HEK293 (cell line): ENCODE measurements around the gene FHIT.

Source experiments
- CTCF ChIA-PET: fragments of 350-600 bp; formaldehyde crosslinking; extraction: SDS; loops from one replicate; lab custom pipeline; 2021; ENCODE audit warnings: antibody characterized with exemption; lab: Yijun Ruan, JAX
- POLR2A ChIA-PET: fragments of 300-600 bp; formaldehyde crosslinking; extraction: SDS; loops from one replicate; lab custom pipeline; 2020; ENCODE audit warnings: antibody characterized with exemption, inconsistent platforms; lab: Yijun Ruan, JAX
- H3K27ac ChIP-seq: fragments of 200-500 bp; sonication (Bioruptor generic); 2 replicates; pipeline ENCODE4 v1.5.1; 2014; ENCODE audit warnings: low read depth, low read length, control low read depth, inconsistent platforms; ENCODE audit errors: extremely low read depth
- H3K36me3 ChIP-seq, 2 experiments: fragments of 200-500 bp in 1 of 2; sonication (Bioruptor generic) in 1 of 2; 1 replicate in 1 of 2; 2 replicates in 1 of 2; pipeline ENCODE4 v1.5.1; 2014 to 2017; ENCODE audit warnings: inconsistent platforms in 2 of 2, low read length in 2 of 2; ENCODE audit not compliant: control insufficient read depth in 2 of 2, insufficient read depth in 1 of 2
- H3K4me1 ChIP-seq: fragments of 200-500 bp; sonication (Bioruptor generic); 2 replicates; pipeline ENCODE4 v1.5.1; 2014; ENCODE audit warnings: mild to moderate bottlenecking, low read length, inconsistent platforms; ENCODE audit not compliant: control insufficient read depth, insufficient read depth
- H3K4me3 ChIP-seq: 2 replicates; pipeline ENCODE4 v1.5.1; 2011; ENCODE audit warnings: low read depth, mild to moderate bottlenecking, control low read depth, low read length, moderate library complexity
- H3K9me3 ChIP-seq: fragments of 200-500 bp; sonication (Bioruptor generic); 2 replicates; pipeline ENCODE4 v1.5.1; 2014; ENCODE audit warnings: low read depth, low read length, inconsistent platforms; ENCODE audit not compliant: control insufficient read depth, insufficient read depth
- PRDM4 ChIP-seq: fragments of 450-650 bp; formaldehyde crosslinking; IDR thresholded peaks from 2 replicates; pipeline ENCODE4 v1.5.1; 2017; ENCODE audit warnings: missing biosample characterization, missing genetic modification characterization
- REPIN1 ChIP-seq: fragments of 450-650 bp; formaldehyde crosslinking; IDR thresholded peaks from 2 replicates; pipeline ENCODE4 v1.5.1; 2017; ENCODE audit warnings: missing biosample characterization, missing genetic modification characterization, low read depth
- TCF7L2 ChIP-seq: IDR thresholded peaks from 2 replicates; pipeline ENCODE4 v1.6.1; 2011; ENCODE audit warnings: low read depth, mild to moderate bottlenecking, inconsistent platforms, low read length, moderate library complexity, borderline replicate concordance
- ZBTB10 ChIP-seq: fragments of 450-650 bp; formaldehyde crosslinking; IDR thresholded peaks from 2 replicates; pipeline ENCODE4 v1.5.1; 2016; ENCODE audit warnings: missing biosample characterization, missing genetic modification characterization
- ZNF138 ChIP-seq: fragments of 450-650 bp; formaldehyde crosslinking; IDR thresholded peaks from 2 replicates; pipeline ENCODE4 v1.5.1; 2016; ENCODE audit warnings: missing biosample characterization, missing genetic modification characterization, borderline replicate concordance
- ZNF221 ChIP-seq: fragments of 450-650 bp; formaldehyde crosslinking; IDR thresholded peaks from 2 replicates; pipeline ENCODE4 v1.5.1; 2017; ENCODE audit warnings: missing biosample characterization, missing genetic modification characterization, borderline replicate concordance
- ZNF23 ChIP-seq: fragments of 450-650 bp; formaldehyde crosslinking; IDR thresholded peaks from 2 replicates; pipeline ENCODE4 v1.5.1; 2016; ENCODE audit warnings: missing biosample characterization, missing genetic modification characterization, borderline replicate concordance
- ZNF311 ChIP-seq: fragments of 450-650 bp; formaldehyde crosslinking; IDR thresholded peaks from 2 replicates; pipeline ENCODE4 v1.5.1; 2017; ENCODE audit warnings: missing biosample characterization, missing genetic modification characterization, borderline replicate concordance
- ZNF548 ChIP-seq: fragments of 450-650 bp; formaldehyde crosslinking; IDR thresholded peaks from 2 replicates; pipeline ENCODE4 v1.5.1; 2016; ENCODE audit warnings: missing biosample characterization, missing genetic modification characterization
- ZNF549 ChIP-seq: fragments of 450-650 bp; IDR thresholded peaks from 2 replicates; pipeline ENCODE4 v1.5.1; 2018; ENCODE audit warnings: missing biosample characterization, missing genetic modification characterization, mild to moderate bottlenecking, inconsistent platforms, moderate library complexity
- ZNF571 ChIP-seq: fragments of 450-650 bp; formaldehyde crosslinking; IDR thresholded peaks from 2 replicates; pipeline ENCODE4 v1.5.0; 2017; ENCODE audit warnings: missing biosample characterization, missing genetic modification characterization
- ZNF610 ChIP-seq: fragments of 450-650 bp; formaldehyde crosslinking; IDR thresholded peaks from 2 replicates; pipeline ENCODE4 v1.5.1; 2016; ENCODE audit warnings: missing biosample characterization, missing genetic modification characterization, borderline replicate concordance
- ZNF654 ChIP-seq: fragments of 450-650 bp; formaldehyde crosslinking; IDR thresholded peaks from 2 replicates; pipeline ENCODE4 v1.5.1; 2016; ENCODE audit warnings: low read depth, missing biosample characterization, missing genetic modification characterization
- ZNF785 ChIP-seq: fragments of 450-650 bp; formaldehyde crosslinking; IDR thresholded peaks from 2 replicates; pipeline ENCODE4 v1.5.1; 2016; ENCODE audit warnings: missing biosample characterization, missing genetic modification characterization
- TF ChIP-seq, protein P1 (sequence below): fragments of 450-650 bp; formaldehyde crosslinking; IDR thresholded peaks from 2 replicates; pipeline ENCODE4 v1.5.1; 2016; ENCODE audit warnings: missing biosample characterization, missing genetic modification characterization, borderline replicate concordance
- TF ChIP-seq, protein P2 (sequence below): fragments of 450-650 bp; formaldehyde crosslinking; IDR thresholded peaks from 2 replicates; pipeline ENCODE4 v1.5.1; 2016; ENCODE audit warnings: missing biosample characterization, missing genetic modification characterization
- TF ChIP-seq, protein P3 (sequence below): fragments of 450-650 bp; formaldehyde crosslinking; IDR thresholded peaks from 2 replicates; pipeline ENCODE4 v1.5.1; 2016; ENCODE audit warnings: missing biosample characterization, missing genetic modification characterization

FHIT gene

GRCh38 chr3:60650171-60650570 lies 601.1 kb downstream of the FHIT start:
- ChIA-PET CTCF (no interaction called here), POLR2A (no interaction called here)
- no peak for TF ChIP-seq ZNF571
- TF ChIP-seq, protein P1, sequence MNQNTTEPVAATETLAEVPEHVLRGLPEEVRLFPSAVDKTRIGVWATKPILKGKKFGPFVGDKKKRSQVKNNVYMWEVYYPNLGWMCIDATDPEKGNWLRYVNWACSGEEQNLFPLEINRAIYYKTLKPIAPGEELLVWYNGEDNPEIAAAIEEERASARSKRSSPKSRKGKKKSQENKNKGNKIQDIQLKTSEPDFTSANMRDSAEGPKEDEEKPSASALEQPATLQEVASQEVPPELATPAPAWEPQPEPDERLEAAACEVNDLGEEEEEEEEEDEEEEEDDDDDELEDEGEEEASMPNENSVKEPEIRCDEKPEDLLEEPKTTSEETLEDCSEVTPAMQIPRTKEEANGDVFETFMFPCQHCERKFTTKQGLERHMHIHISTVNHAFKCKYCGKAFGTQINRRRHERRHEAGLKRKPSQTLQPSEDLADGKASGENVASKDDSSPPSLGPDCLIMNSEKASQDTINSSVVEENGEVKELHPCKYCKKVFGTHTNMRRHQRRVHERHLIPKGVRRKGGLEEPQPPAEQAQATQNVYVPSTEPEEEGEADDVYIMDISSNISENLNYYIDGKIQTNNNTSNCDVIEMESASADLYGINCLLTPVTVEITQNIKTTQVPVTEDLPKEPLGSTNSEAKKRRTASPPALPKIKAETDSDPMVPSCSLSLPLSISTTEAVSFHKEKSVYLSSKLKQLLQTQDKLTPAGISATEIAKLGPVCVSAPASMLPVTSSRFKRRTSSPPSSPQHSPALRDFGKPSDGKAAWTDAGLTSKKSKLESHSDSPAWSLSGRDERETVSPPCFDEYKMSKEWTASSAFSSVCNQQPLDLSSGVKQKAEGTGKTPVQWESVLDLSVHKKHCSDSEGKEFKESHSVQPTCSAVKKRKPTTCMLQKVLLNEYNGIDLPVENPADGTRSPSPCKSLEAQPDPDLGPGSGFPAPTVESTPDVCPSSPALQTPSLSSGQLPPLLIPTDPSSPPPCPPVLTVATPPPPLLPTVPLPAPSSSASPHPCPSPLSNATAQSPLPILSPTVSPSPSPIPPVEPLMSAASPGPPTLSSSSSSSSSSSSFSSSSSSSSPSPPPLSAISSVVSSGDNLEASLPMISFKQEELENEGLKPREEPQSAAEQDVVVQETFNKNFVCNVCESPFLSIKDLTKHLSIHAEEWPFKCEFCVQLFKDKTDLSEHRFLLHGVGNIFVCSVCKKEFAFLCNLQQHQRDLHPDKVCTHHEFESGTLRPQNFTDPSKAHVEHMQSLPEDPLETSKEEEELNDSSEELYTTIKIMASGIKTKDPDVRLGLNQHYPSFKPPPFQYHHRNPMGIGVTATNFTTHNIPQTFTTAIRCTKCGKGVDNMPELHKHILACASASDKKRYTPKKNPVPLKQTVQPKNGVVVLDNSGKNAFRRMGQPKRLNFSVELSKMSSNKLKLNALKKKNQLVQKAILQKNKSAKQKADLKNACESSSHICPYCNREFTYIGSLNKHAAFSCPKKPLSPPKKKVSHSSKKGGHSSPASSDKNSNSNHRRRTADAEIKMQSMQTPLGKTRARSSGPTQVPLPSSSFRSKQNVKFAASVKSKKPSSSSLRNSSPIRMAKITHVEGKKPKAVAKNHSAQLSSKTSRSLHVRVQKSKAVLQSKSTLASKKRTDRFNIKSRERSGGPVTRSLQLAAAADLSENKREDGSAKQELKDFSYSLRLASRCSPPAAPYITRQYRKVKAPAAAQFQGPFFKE (tag by site-specific recombination), result no peak
- Histone ChIP-seq H3K4me3 (no peak overlapping the region), H3K9me3 (no peaks in the 10 kb centered on the region), H3K27ac (no peak overlapping the region), H3K36me3 (no peaks in the 10 kb centered on the region), H3K4me1 (no peaks in the 10 kb centered on the region)

DNA sequence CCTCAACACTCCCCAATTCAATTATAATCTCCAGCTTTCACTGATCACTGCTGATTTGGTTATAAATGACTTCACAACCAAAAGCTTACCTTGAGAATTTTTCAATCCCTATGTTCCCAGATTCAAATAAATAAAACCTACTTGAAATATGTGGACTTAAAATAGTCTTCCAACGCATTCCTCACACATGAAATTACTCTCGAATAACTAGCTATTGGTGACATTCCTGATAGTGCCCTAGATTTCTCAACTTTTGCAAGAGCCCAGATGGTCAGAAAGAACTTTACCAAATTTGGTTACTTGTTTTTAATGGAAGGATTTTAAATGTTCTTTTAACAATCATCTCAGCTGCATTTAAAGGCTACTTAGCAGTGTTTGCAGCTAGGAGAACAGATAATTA lies 605.5 kb downstream of the FHIT start:
- no peak overlapping the region for H3K27ac ChIP-seq
- POLR2A ChIA-PET, result no interaction called here
- no peaks in the 10 kb centered on the region for H3K36me3 ChIP-seq
- no peak overlapping the region for H3K4me3 ChIP-seq
- TF ChIP-seq ZNF311 (tag by site-specific recombination) (no peak), ZNF23 (no peak), ZNF785 (tag by site-specific recombination) (no peak), ZNF221 (tag by site-specific recombination) (no peak), ZNF548 (tag by site-specific recombination) (no peak), TCF7L2 (no peak), ZNF549 (no peak), ZNF138 (tag by site-specific recombination) (no peak), ZNF610 (tag by site-specific recombination) (no peak), ZNF654 (tag by site-specific recombination) (no peak), REPIN1 (no peak), ZBTB10 (tag by site-specific recombination) (no peak), PRDM4 (tag by site-specific recombination) (no peak)
- TF ChIP-seq, protein P2, sequence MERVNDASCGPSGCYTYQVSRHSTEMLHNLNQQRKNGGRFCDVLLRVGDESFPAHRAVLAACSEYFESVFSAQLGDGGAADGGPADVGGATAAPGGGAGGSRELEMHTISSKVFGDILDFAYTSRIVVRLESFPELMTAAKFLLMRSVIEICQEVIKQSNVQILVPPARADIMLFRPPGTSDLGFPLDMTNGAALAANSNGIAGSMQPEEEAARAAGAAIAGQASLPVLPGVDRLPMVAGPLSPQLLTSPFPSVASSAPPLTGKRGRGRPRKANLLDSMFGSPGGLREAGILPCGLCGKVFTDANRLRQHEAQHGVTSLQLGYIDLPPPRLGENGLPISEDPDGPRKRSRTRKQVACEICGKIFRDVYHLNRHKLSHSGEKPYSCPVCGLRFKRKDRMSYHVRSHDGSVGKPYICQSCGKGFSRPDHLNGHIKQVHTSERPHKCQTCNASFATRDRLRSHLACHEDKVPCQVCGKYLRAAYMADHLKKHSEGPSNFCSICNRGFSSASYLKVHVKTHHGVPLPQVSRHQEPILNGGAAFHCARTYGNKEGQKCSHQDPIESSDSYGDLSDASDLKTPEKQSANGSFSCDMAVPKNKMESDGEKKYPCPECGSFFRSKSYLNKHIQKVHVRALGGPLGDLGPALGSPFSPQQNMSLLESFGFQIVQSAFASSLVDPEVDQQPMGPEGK, result no peak
- TF ChIP-seq, protein P3, sequence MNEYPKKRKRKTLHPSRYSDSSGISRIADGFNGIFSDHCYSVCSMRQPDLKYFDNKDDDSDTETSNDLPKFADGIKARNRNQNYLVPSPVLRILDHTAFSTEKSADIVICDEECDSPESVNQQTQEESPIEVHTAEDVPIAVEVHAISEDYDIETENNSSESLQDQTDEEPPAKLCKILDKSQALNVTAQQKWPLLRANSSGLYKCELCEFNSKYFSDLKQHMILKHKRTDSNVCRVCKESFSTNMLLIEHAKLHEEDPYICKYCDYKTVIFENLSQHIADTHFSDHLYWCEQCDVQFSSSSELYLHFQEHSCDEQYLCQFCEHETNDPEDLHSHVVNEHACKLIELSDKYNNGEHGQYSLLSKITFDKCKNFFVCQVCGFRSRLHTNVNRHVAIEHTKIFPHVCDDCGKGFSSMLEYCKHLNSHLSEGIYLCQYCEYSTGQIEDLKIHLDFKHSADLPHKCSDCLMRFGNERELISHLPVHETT (tag by site-specific recombination), result no peak
- no peaks in the 10 kb centered on the region; the same call in 1 of the 2 replicates for H3K4me1 ChIP-seq
- CTCF ChIA-PET, result interaction anchor here (0.6 kb wide), 1 partner anchor 47 kb away, joined by 3 read pairs; no protein-coding TSS in a partner anchor
- no peaks in the 10 kb centered on the region for H3K9me3 ChIP-seq
